ENCODE measurements around the gene MADD.
"Not testable (repeated sequence)": the region's sequence is repeated elsewhere in the genome, so short reads cannot be mapped to it uniquely, and the experiment has no call there.

The MADD gene

GRCh38 chr11:47326198-47326597, 56.3 kb downstream of the MADD start:
- DNase-seq = no peak

- DNase-seq = no peak
These were observed 57.1 kb downstream of the MADD start for GRCh38 chr11:47327025-47327424.

- DNase-seq = no peak
These were observed 58.0 kb downstream of the MADD start for GRCh38 chr11:47327949-47328348.

- DNase-seq = no peak
These were observed 58.8 kb downstream of the MADD start for GRCh38 chr11:47328449-47329390.

- no peak for DNase-seq
These were observed 59.6 kb downstream of the MADD start for GRCh38 chr11:47329431-47329986.

GRCh38 chr11:47329987-47330931, 60.3 kb downstream of the MADD start:
- no peak for DNase-seq

- DNase-seq = no peak
These were observed 61.7 kb downstream of the MADD start for GRCh38 chr11:47331454-47332302.

GRCh38 chr11:47332303-47332711, 62.4 kb downstream of the MADD start:
- DNase-seq = no peak

GRCh38 chr11:47332791-47333525, 63.0 kb downstream of the MADD start:
- DNase-seq = no peak

GRCh38 chr11:47333526-47333845, 63.6 kb downstream of the MADD start:
- no peak for DNase-seq

- DNase-seq = no peak
These were observed 64.0 kb downstream of the MADD start for GRCh38 chr11:47333886-47334443.

- not testable (repeated sequence) for DNase-seq
These were observed 64.9 kb downstream of the MADD start for GRCh38 chr11:47334699-47335411.

- no peak for DNase-seq
These were observed 65.8 kb downstream of the MADD start for GRCh38 chr11:47335733-47336132.

GRCh38 chr11:47336595-47336994, 66.7 kb downstream of the MADD start:
- DNase-seq = no peak

- DNase-seq = no peak
These were observed 67.4 kb downstream of the MADD start for GRCh38 chr11:47337229-47337924.

GRCh38 chr11:47338396-47339241, 68.7 kb downstream of the MADD start:
- DNase-seq = no peak

- no peak for DNase-seq
These were observed 70.1 kb downstream of the MADD start for GRCh38 chr11:47340010-47340409.

GRCh38 chr11:47340980-47341775, 71.2 kb downstream of the MADD start:
- no peak for DNase-seq

All from SHP77 treated with DMSO at 0.1 percent for 48 hours (cell line).